GM18502 (cell line): ENCODE results near the gene CDKN2A.

Experiments used
- ATAC-seq: cut with Tn5 transposase; IDR thresholded peaks from one replicate; pipeline ENCODE4 v1.9.1; 2021; ENCODE audit warnings: mild to moderate bottlenecking; ENCODE audit not compliant: unreplicated experiment, poor library complexity

Gene CDKN2A

GRCh38 chr9:21985964-21986667, 8.1 kb downstream of the CDKN2A start:
- no peak for ATAC-seq

- ATAC-seq = no peak
These were observed 10.1 kb downstream of the CDKN2A start for GRCh38 chr9:21984101-21984500.

- ATAC-seq = no peak
These were observed 10.6 kb downstream of the CDKN2A start for GRCh38 chr9:21983561-21983935.

GRCh38 chr9:21982861-21983560, 11.2 kb downstream of the CDKN2A start:
- ATAC-seq = no peak

- no peak for ATAC-seq
These were observed 11.8 kb downstream of the CDKN2A start for GRCh38 chr9:21982391-21982790.

GRCh38 chr9:21976334-21976875, 17.8 kb downstream of the CDKN2A start:
- no peak for ATAC-seq

- peak; percentile 83 for ATAC-seq
These were observed 19.3 kb downstream of the CDKN2A start for GRCh38 chr9:21974722-21975409.

GRCh38 chr9:21974343-21974721, 19.9 kb downstream of the CDKN2A start:
- no peak for ATAC-seq

- ATAC-seq = no peak
These were observed 21.8 kb downstream of the CDKN2A start for GRCh38 chr9:21972361-21972760.

- no peak for ATAC-seq
These were observed 23.2 kb downstream of the CDKN2A start for GRCh38 chr9:21970800-21971640.

- no peak for ATAC-seq
These were observed 24.0 kb downstream of the CDKN2A start for GRCh38 chr9:21969951-21970799.

- no peak for ATAC-seq
These were observed 24.9 kb downstream of the CDKN2A start for GRCh38 chr9:21969011-21969940.

- no peak for ATAC-seq
These were observed 25.7 kb downstream of the CDKN2A start for GRCh38 chr9:21968331-21969010.

GRCh38 chr9:21967702-21968101, 26.5 kb downstream of the CDKN2A start:
- no peak for ATAC-seq

GRCh38 chr9:21967169-21967568, 27.0 kb downstream of the CDKN2A start:
- no peak for ATAC-seq

- ATAC-seq = no peak
These were observed 27.9 kb downstream of the CDKN2A start for GRCh38 chr9:21966140-21966851.

GRCh38 chr9:21965401-21965951, 28.7 kb downstream of the CDKN2A start:
- peak; percentile 91 for ATAC-seq
